Endothelial cell of umbilical vein (primary cell): ENCODE data around the gene RRM2. TPM values are rescaled to one million over a fixed set of nuclear protein-coding genes. Genes with fewer than 3 reads are reported as not detected.

Experiments used
- BruUV-seq: library from RNA; stranded (reverse); fragments of 400-500 nt; replicated peaks from 2 replicates; lab custom pipeline; 2021; lab: Mats Ljungman, UMichigan
- CTCF ChIA-PET: fragments of 300-600, 350-600 bp; sonication (Branson Sonifier 250); formaldehyde crosslinking; loops from one replicate; lab custom pipeline; 2021; ENCODE audit warnings: antibody characterized with exemption, inconsistent platforms; lab: Charles Lee
- POLR2A ChIA-PET: fragments of 300-600, 350-600 bp; sonication (Branson Sonifier 250); formaldehyde crosslinking; loops from one replicate; lab custom pipeline; 2021; ENCODE audit warnings: antibody characterized with exemption, inconsistent platforms; lab: Charles Lee
- DNase-seq: peaks from one replicate; pipeline ENCODE4 v3.0.0-alpha.2; 2011; ENCODE audit warnings: low read depth, low spot score
- FAIRE-seq: peaks from 2 replicates; lab custom pipeline; 2011; peaks lifted over from hg19 to GRCh38; lab: Jason Lieb, UNC
- H2AFZ ChIP-seq: 2 replicates; pipeline ENCODE4 v1.6.0; 2012; ENCODE audit warnings: low read depth, low read length, control low read depth, inconsistent platforms
- H3K27ac ChIP-seq: 2 replicates; pipeline ENCODE4 v1.5.1; 2011; ENCODE audit warnings: low read depth, mild to moderate bottlenecking, control low read depth, low read length, moderate library complexity; ENCODE audit not compliant: insufficient read depth
- H3K27me3 ChIP-seq, 2 experiments: 2 replicates each; pipeline versions ENCODE4 v1.6.0 to v1.6.1; 2011; ENCODE audit warnings: low read length in 2 of 2, mixed read lengths in 1 of 2; ENCODE audit not compliant: control insufficient read depth in 2 of 2, insufficient read depth in 2 of 2
- H3K36me3 ChIP-seq, 2 experiments: 2 replicates in 1 of 2; 3 replicates in 1 of 2; pipeline ENCODE4 v1.5.1; 2011; ENCODE audit warnings: low read length in 2 of 2, mild to moderate bottlenecking in 1 of 2, moderate library complexity in 1 of 2; ENCODE audit not compliant: control insufficient read depth in 2 of 2, insufficient read depth in 2 of 2; ENCODE audit errors: extremely low read depth in 1 of 2
- H3K4me1 ChIP-seq: 3 replicates; pipeline ENCODE4 v1.5.1; 2011; ENCODE audit warnings: mild to moderate bottlenecking, low read length; ENCODE audit not compliant: control insufficient read depth, insufficient read depth; ENCODE audit errors: extremely low read depth
- H3K4me2 ChIP-seq: 2 replicates; pipeline ENCODE4 v1.6.1; 2011; ENCODE audit warnings: low read length, control low read depth, mixed read lengths; ENCODE audit not compliant: insufficient read depth
- H3K4me3 ChIP-seq, 3 experiments: fragments of 200-600 bp in 1 of 3; sonication (generic), shearing (Covaris generic) in 1 of 3; replicated peaks in 1 of 3; 2 replicates each; pipeline ENCODE4 v1.5.1; 2011 to 2016; ENCODE audit warnings: control low read depth in 3 of 3, low read length in 3 of 3, mild to moderate bottlenecking in 2 of 3, inconsistent platforms in 1 of 3, low read depth in 1 of 3, moderate library complexity in 1 of 3; ENCODE audit not compliant: insufficient read depth in 1 of 3
- H3K79me2 ChIP-seq: 2 replicates; pipeline ENCODE4 v1.6.0; 2012; ENCODE audit warnings: low read length, inconsistent platforms; ENCODE audit not compliant: control insufficient read depth, insufficient read depth
- H3K9ac ChIP-seq: replicated peaks from 2 replicates; pipeline ENCODE3; 2011; ENCODE audit warnings: low read length, control low read depth; ENCODE audit not compliant: insufficient read depth; ENCODE audit errors: extremely low read depth
- H3K9me1 ChIP-seq: replicated peaks from 3 replicates; pipeline ENCODE4 v1.6.0; 2011; ENCODE audit warnings: mild to moderate bottlenecking, low read length; ENCODE audit not compliant: control insufficient read depth, insufficient read depth; ENCODE audit errors: extremely low read depth
- H3K9me3 ChIP-seq: replicated peaks from 2 replicates; pipeline ENCODE4 v1.5.1; 2012; ENCODE audit warnings: low read length, inconsistent platforms; ENCODE audit not compliant: control insufficient read depth, insufficient read depth
- H4K20me1 ChIP-seq: replicated peaks from 2 replicates; pipeline ENCODE3; 2011; ENCODE audit warnings: mild to moderate bottlenecking, low read length; ENCODE audit not compliant: control insufficient read depth, insufficient read depth; ENCODE audit errors: extremely low read depth
- CTCF ChIP-seq, 2 donors: IDR thresholded peaks; 1 replicate in 1 of 2; 2 replicates in 1 of 2; pipeline ENCODE4 v1.5.1; 2011; ENCODE audit warnings: low read length in 2 of 2, mild to moderate bottlenecking in 2 of 2, moderate library complexity in 2 of 2, control low read depth in 1 of 2, inconsistent platforms in 1 of 2, low read depth in 1 of 2; ENCODE audit not compliant: insufficient read depth in 1 of 2; ENCODE audit errors: extremely low read depth in 1 of 2
- EZH2 ChIP-seq: IDR thresholded peaks from 2 replicates; pipeline ENCODE4 v1.6.1; 2012; ENCODE audit warnings: borderline replicate concordance, low read depth, mild to moderate bottlenecking, moderate library complexity, low read length, inconsistent platforms; ENCODE audit not compliant: severe bottlenecking
- FOS ChIP-seq: IDR thresholded peaks from 2 replicates; pipeline ENCODE4 v1.6.1; 2011; ENCODE audit warnings: mild to moderate bottlenecking, low read length, moderate library complexity, borderline replicate concordance; ENCODE audit not compliant: insufficient read depth
- GATA2 ChIP-seq: IDR thresholded peaks from 2 replicates; pipeline ENCODE4 v1.7.0; 2011; ENCODE audit warnings: low read depth, mild to moderate bottlenecking, moderate library complexity, mixed read lengths, low read length; ENCODE audit not compliant: insufficient read length, insufficient read depth
- JUN ChIP-seq: IDR thresholded peaks from 2 replicates; pipeline ENCODE4 v1.6.1; 2011; ENCODE audit warnings: borderline replicate concordance, low read depth; ENCODE audit not compliant: insufficient read length, insufficient read depth
- MYC ChIP-seq: IDR thresholded peaks from one replicate; pipeline ENCODE4 v1.6.1; 2011; ENCODE audit warnings: mild to moderate bottlenecking, low read depth, low read length
- POLR2A ChIP-seq: IDR thresholded peaks from 2 replicates; pipeline ENCODE4 v1.6.1; 2012; ENCODE audit warnings: low read depth, mild to moderate bottlenecking, control low read depth, low read length
- POLR2AphosphoS5 ChIP-seq: IDR thresholded peaks from 2 replicates; pipeline ENCODE4 v1.6.1; 2012; ENCODE audit warnings: low read depth, mild to moderate bottlenecking, control low read depth, low read length, moderate library complexity; ENCODE audit not compliant: insufficient read depth
- dilution Hi-C: fragments of 300-500 bp; cut with MboI; formaldehyde crosslinking; loops from one replicate; pipeline ENCODE4 v1.15.0; 2019; ENCODE audit warnings: low sequenced_read_pairs; ENCODE audit not compliant: extremely low pct_ligation_motif_present
- intact Hi-C: fragments of 100-400 bp; cut with micrococcal nuclease; formaldehyde crosslinking; loops from one replicate; pipeline ENCODE4 v1.10.0; 2022
- polyA plus RNA-seq, 4 experiments: library from polyadenylated mRNA; depleted of rRNA in 3 of 4; stranded (reverse) in 3 of 4; unstranded in 1 of 4; fragments of >200 nt; gene quantifications; 2 replicates each; pipeline versions ENCODE4 v1.2.1 to v1.2.3, GENCODE V29; 2011 to 2012; ENCODE audit warnings: missing spikeins in 1 of 4
- total RNA-seq: library from RNA; stranded (reverse); gene quantifications from 2 replicates; pipeline ENCODE4 v1.2.3, GENCODE V29; 2021
- TF ChIP-seq, protein P1 (sequence below): IDR thresholded peaks from 2 replicates; pipeline ENCODE4 v1.6.1; 2011; ENCODE audit not compliant: insufficient read depth, insufficient read length

RRM2 gene
- total and polyA plus RNA-seq, 2 donors (not counting 3 experiments of a cell fraction or from before 2014, with no cell fraction given): 40.9 to 246 TPM

DNA sequence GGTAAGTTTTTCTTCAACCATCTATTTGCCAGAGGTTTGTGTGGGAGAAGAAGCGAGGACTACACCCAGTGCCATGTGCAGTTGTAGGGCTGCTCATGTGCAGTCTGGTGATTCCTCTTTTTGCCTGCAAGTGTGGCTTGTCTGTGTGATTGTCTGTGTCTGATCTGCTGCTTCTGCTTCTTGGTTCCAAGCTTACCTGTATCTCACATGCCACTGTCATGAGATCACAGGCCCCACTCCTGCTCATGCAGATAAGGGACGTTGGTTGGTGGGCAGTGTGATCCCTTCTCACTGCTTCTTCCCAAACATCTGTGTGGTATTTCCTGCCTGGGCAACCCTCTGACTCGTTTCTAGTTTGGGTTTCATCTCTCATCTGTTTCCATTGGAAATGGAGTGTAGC, 27.1 kb downstream of the RRM2 start:
- dilution Hi-C loops: no loop called here
- no peaks in the 10 kb centered on the region for H3K9me1 ChIP-seq
- no peak overlapping the region for H3K27ac ChIP-seq
- DNase-seq (no peak), FAIRE-seq (no peak)
- no peaks in the 10 kb centered on the region for H3K9me3 ChIP-seq
- no peaks in the 10 kb centered on the region for H3K27me3 ChIP-seq
- H3K9ac ChIP-seq: no peak overlapping the region
- POLR2A ChIA-PET: no interaction called here
- intact Hi-C loops: no loop called here
- no peaks in the 10 kb centered on the region for H3K36me3 ChIP-seq
- no TSS peak for BruUV-seq
- no peak for TF ChIP-seq CTCF (IDR thresholded peaks at IDR 0.05; ENCODE audit: extremely low read depth in 1 of 2, insufficient read depth in 1 of 2, low read depth in 1 of 2, low read length in 2 of 2)
- TF ChIP-seq FOS: no peak
- TF ChIP-seq, protein P1, sequence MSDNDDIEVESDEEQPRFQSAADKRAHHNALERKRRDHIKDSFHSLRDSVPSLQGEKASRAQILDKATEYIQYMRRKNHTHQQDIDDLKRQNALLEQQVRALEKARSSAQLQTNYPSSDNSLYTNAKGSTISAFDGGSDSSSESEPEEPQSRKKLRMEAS: no peak
- no peak for TF ChIP-seq GATA2
- no peak for TF ChIP-seq POLR2AphosphoS5
- no peak for TF ChIP-seq EZH2
- no peak for TF ChIP-seq JUN
- TF ChIP-seq POLR2A: no peak
- no peak for TF ChIP-seq MYC
- no peak overlapping the region for H3K4me2 ChIP-seq
- CTCF ChIA-PET: interaction anchor here (1.2 kb wide), 1 partner anchor 25 kb away, joined by 3 read pairs; no protein-coding TSS in a partner anchor
- H3K4me3 ChIP-seq: no peak overlapping the region
- no peak overlapping the region for H2AFZ ChIP-seq
- no peaks in the 10 kb centered on the region for H3K79me2 ChIP-seq
- no peaks in the 10 kb centered on the region for H4K20me1 ChIP-seq
- H3K4me1 ChIP-seq: no peaks in the 10 kb centered on the region
